ENCODE results near the gene AUP1.

Gene AUP1

DNA sequence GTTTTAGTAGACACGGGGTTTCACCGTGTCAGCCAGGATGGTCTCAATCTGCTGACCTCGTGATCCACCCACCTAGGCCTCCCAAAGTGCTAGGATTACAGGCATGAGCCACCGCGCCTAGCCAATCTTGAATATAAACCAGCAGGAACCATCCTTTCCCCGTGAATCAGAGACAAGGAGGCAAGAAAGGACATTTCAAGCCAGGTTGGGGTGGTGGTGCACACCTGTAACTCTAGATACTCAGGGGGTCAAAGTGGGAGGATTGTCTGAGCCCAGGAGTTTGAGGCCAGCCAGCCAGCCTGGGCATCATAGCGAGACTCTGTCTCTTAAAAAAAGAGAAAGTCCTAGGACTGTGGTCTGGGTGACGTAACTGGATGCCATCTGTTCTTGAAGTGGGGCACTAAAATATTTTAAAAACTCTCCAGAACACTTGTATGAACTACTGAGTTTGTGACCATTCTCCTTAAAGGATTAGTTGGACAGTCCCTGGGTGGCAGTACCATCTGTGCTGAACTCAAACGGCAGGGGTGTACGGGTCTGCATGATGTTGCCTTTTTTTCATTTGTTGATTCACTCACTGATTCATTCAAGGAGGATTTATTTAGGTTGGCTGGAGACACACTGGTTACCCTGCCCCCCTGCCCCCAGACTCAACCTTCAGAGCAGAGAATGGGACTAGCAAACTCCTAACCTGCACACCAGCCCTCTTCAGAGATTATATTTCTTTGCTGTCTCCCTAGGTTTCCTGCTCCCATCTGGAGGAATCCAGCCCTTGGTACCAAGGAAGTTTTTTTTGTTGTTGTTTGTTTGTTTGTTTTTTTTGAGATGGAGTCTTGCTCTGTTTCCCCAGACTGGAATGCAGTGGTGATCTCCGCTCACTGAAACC, 18.2 kb downstream of the AUP1 start:
- no peak for DNase-seq

DNA sequence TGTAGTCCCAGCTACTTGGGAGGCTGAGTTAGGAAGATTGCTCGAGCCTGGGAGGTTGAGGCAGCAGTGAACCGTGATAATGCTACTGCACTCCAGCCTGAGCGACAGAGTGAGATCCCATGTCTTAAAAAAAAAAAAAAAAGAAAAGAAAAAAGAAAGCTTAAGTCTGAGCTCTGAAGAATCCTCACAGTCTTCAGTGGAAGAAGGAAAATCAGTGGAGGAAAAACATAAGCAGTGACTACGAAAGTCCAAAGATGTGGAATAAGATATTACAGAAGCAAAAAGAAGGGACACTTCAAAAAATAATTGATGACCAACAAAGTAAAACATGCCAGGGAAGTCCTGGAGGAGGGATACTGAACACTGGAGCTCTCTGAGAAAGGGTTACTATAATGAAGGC, 19.2 kb downstream of the AUP1 start:
- no peak for DNase-seq

DNA sequence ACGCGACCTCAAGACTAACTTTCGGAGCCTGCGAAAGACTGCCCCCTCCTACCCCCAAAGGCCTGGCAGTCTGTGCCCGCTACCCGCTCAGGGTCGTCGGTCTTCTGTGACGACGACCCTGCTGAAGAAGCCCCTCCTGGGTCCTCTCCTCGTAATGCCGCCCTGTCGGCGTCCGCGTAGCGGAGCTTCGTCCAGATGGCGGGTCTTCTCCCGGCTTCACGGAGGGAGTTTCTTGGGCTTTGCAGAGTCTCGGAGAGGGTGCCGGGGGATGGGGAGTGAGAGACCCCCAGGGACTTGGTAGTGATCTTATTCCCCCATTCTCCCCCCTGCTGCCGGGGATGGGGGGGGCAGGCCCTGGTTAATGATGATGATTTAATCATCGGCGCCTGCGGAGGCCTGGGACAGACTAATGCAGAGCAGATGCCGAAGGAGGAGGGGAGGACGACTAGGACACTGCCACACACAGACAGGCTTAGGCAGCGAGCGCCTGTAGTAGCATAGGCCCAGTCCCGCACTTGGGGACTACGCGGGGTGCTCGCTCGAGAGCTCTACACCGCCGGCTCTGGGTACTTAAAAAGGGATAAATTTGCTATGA, 21.5 kb downstream of the AUP1 start:
- no peak for DNase-seq

DNA sequence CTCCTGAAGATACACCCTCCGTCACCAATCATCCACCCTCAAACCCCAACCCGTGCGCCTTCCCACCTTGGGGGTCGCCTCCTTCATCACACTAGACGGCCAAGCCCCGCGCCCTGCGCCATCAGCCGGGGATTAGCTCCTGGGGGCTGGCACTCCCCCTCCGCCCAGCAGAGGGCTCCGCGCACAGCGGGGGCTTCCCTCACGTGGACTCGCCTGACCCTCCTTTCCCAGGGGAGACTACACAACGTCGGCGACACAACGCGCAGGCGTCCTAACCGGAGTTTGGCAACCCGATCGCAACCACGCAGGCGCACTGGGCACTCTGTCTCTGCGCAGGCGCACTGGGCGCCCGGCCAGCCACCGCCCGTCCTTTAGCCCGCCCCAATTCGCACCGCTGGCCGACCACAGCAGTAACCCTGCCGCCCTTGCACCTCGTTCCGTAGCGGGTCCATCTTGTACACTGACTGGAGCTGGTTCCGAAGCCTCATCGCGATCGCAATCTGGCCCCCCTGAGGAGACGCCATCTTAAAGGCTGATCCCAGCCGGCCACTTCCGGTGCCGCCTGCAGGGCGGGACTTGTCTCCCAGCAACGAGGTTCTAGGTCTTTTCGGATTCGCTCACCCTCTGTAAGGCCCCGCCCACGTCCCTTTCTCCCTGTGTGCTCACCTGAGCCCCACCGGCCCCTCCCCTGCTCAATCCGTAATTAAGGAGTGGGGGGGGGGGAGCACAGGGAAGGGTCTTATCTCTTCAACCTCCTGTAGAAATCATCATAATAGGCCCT, 22.2 kb downstream of the AUP1 start, which contains the start of gene PCGF1:
PCGF1 (minus strand) TSS at position 551 of the 781 bp plus-strand sequence; CDS start at position 524, 27 bp downstream.
- DNase-seq = peak; percentile 90 to 91

DNA sequence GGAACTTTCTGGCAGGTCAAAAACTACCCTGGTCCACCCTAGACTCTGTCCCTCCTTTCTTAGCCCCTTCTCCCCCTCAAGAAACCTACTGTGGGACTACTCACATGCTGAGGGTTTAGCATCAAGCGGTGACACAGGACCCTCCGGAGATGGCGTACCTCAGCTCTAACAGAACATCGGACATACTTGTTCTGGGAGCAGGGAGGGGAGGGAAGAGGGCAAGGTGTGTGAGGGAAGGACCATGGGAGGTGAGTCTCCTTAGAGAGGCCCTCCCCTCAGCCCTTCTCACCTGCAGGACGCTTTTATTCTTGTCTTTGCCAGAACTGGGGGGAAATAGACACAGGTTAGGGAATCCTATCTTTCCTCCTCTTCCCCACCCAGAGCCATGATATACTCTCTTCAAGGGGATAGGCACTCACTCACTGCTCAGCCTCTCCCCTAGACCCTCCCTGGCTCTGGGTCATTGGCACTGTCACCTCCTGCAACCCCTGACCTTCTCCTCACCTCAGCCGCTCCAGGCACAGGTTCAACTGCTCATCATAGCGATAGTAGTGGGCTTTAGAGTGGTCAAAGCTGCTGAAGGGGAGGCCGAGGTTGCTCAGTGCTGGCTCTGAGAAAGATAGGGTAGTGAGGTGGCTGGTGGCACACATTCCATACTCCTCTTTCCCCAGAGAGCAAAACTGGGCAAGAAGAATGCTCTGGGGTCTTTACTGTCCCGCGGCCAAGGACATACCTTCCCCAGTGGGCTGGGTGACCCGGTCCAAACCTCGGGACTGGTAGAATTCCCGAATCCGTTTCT, 23.9 kb downstream of the AUP1 start:
- no peak for DNase-seq

DNA sequence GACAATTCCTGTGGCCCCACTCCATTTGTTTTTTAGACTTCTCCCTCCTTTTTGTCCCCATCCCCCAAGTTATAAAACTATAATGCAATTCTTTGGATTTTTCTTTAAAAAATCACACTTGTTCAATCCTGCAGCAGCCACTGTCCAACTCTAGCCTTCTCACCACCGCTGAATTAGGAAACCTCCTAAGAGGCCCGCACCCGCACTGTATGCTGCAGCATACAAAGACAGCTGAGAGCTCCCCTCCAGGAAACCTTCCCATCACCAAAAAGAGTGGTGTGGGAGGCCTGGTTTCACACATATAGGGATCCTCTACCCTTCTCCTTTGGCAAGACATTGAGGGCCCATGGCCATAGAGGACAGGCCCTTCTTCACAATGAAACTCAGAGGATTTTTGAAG, 24.9 kb downstream of the AUP1 start:
- DNase-seq = no peak

DNA sequence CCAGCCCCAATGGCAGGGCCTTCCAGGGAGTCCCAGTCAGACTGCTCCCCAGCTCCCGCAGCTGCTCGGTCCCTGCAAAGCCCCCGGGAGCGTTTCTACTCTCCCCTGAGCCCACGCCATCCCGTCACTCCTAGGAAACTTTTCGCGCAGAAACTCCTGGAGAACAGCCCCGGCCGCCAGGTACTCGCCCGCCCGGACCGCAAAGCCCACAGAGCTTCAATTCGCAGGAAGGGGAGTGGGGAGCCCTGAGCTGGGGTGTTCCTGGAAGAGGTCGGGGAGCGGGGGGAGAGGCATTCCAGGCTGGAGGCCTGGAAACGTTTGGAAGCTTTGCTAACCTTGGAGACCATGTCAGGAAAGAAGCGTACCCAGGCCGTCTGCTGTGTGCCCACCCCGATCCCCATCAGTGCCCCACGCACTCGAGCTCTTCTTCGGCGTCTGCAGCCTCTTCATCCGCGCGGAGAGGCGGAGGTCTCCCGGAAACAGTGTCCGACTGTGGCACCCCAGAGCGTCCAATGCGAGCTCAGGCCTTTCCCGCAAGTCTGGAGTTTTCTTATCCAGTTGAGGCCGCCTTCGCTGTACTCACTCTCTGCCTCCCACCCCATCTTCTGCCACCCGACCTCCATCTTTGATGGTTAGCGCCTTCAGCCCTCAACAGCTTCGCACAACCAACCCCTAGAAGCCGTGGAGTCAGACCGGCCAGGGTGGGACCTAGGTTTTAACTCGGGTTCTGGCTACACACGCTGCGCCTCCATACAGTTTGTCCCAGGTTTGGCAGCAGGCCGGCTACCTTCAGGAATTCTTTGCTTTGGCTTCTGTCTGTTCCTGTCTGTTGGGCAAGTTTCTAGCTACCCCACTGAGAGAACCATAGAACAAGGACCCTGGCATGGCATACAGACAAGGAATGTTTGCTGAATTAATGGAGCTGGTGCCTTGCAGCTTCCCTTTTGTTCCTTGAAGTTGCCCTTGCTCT, 25.7 kb downstream of the AUP1 start:
- DNase-seq = no peak

DNA sequence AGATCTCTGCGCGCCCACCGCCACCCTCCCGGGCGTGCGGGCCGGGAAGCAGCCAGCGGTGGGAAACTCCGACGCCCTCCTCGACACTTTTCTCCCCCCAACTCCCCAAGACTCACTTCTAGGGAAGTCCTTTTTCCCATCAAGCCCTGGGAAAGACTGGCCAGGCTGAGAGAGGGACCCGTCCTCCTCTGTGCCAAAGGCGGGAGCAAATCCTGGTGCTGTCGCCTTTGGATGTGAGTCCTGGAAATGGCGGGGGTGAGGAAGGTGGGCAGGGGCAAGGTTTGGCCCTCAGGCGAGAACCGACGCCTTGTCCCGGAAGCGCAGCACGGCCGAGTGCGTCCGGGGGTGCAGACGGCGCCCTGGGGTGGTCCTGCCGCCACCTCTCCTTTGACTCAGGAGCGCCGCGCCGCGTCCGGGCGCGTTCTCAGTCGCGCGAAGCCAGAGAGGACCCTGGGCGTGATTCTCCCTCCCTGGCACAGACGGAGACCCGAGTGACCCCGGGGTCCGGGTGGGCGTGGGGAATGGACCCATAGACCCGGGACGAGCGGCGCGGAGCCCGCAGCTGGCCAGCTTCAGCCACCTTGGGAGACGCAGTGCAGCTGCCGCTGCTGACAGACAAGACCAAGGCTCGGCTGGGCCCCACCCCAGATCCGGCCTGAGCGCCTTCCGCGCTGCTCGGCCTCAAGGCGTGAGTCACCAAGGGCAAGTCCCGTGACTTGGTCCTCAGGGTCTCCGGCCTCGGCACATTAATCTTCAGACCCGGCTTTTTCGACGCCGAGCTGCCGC, 26.6 kb downstream of the AUP1 start:
- DNase-seq = peak in 1 of 2 experiments; percentile 17

DNA sequence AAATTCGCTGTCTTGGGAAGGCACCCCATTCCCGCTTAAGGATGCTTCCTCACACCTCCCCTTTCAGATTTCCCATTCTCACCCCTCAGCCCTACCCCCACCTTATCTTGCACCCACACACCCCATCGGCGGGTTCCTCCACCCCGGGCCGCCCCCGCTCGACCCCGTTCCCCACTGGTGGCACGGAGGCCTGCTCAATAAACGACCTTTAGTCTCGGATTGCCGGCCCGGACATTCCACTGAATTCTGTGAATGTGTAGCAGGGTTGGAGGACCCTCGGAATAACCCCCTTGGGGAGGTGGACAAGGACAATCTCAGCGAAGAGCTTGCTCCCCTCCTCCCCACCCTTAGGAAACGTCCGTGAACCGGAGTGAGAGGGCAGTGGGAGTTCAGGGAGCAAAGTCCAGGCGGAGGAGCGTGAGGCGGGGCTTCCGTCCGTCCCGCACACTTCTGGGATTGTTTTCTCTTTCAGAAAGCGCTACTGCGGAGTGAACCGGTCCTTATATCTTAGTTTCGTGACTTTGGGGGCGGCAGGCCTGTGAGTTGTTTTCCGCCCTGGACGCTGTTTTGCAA, 27.3 kb downstream of the AUP1 start:
- DNase-seq = no peak

DNA sequence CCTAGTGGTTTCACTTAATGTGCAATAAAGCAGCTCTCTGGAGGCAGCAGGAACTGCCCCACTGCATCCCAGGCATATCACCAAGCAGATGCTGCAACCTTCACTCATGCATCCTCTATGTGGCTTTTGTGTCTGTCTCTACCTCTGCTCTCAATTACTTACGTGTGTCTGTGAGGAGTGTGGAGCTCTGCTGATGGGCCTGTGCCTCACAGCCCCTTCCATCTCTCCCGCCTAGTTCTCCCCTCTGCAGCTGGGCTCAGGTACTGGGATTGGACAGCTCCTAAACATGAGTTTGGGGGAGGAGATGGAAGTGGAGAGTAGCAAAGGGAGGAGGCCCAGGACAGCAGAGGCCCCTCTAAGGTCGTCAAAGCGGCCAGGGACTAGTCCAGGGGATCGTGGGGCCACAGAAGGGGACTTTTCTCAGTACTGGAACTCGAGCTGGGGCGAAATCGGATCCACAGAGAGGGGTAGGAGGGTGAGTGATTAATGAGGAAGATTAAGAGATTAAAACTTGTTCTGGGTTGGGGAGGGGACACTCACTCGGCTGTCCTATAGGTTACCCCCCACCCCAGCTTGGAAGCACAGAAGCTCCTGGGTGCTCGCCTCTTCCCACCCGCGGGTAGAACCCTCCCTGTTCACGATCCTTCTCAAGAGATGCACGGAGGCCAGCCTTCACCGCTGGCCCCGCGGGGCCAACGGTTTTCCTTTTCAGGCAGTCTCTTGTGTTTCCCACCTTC, 28.0 kb downstream of the AUP1 start:
- DNase-seq = no peak

DNA sequence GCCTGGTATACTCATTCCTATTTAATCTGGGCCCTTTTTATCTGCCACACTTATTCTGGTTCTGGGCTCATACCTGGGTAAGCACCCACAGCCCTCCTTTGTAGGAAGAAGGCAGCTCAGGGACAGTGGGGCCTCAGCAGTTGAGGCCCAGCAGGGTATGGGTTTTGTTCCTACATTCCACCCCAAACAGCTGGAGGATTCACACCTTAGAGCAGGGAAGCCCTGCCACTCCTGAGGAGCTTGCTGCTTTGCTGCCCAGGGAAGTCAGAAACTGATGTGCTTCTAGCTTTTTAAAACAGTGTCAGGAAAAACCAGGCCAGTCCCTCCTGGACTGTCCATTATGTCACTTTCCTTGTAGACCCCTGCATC, 28.9 kb downstream of the AUP1 start:
- no peak for DNase-seq

DNA sequence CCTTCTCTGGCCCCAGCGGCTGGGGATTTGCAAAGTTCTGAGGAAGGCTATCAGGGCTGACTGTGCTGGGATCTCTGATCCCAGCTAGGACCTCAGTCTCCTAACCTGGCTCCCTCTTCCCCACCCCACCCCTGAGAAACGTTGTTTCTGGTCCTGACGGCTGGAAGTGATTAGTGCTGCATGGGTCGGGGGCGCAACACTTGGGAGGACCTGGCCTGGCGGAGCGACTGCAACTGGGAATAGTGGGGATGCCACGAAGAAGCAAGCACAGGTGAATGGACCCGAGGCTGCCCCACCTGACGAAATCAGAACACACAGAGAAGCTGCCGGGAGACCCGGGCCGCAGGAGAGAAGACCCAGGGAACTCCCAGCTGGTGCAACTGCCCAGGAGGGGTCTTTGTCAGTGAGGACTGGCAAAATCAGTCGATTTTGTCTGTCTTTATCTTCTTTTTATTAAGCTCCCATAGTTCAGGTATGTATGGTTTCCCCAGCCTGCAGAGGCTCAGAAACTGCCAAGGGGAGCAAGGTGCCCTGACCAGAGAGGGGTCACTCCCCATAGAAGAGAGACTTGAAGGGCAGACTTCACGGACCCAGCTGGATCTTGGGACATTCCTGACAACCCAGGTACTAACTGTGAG, 29.4 kb downstream of the AUP1 start:
- DNase-seq = no peak

DNA sequence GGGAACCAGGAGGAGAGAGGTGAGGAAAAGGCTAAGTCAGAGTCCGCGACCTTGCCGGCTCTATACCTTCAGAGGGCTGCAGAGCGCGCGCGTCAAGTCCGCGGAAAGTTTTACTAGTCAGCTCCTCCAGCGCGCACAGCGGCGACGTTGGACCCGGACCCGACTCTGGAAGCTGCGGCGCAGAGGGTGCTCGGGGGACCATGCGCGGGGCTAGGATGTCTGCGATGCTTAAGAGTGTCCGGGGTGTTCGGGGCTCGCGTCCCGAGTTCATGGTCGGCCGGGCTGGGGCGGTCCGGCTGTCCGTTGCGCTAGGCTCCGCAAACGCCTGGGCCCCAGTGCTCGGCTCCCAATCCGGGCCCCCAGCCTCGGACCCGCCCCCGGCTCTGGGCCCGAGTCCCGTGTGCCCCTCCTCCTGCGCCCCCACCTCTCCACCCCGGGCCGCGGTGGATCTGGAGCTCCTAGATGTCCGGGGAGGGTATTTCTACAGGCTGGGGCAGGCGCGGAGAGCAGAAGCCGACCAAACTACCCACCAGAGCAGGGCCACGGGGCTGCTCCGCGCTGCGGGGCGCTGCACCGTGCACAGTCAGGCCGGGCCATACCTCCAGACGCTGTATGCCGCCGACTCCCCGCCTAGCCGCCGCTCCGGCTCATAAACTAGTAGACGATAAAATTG, 30.1 kb downstream of the AUP1 start, which contains the start of gene LBX2:
LBX2 (minus strand) TSS at position 337 of the 673 bp plus-strand sequence; CDS start at position 271, 66 bp downstream.
- DNase-seq = no peak

DNA sequence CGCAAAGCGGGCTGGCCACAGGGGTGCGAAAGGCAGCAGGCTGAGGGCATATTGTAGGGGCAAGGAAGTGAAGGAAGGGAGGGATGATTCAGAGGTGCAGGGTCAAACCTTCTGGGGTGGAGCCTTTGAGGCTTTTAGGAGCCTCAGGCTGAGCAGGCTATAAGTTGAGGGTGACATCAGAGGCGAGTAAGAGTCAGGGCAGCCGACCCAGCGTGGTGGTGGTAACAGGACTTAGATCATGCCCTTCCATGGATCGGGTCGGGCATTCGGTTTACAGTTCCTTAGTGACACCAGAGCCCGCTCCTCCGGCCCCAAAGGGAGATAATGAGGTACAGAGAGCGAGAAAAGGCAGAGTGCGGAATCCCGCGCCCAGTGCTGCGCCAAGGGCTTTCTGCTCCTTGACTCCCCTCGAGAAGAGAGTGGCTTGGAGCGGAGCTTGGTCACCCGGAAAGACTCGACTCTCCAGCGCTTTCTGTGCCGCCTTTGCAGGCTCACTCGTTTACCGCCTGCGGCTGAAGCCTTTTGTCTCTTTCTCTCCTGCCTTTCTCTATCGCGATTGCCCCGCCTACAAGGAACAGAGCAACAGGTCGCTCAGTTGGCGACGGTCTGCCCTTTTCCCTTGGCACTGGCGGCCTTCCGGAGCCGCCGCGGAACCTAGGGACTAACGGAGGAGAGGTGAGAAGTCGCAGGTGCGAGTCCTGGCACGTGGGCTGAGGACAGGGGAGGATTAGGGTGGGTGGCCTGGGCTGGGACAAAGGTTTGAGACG, 30.8 kb downstream of the AUP1 start:
- DNase-seq = no peak

DNA sequence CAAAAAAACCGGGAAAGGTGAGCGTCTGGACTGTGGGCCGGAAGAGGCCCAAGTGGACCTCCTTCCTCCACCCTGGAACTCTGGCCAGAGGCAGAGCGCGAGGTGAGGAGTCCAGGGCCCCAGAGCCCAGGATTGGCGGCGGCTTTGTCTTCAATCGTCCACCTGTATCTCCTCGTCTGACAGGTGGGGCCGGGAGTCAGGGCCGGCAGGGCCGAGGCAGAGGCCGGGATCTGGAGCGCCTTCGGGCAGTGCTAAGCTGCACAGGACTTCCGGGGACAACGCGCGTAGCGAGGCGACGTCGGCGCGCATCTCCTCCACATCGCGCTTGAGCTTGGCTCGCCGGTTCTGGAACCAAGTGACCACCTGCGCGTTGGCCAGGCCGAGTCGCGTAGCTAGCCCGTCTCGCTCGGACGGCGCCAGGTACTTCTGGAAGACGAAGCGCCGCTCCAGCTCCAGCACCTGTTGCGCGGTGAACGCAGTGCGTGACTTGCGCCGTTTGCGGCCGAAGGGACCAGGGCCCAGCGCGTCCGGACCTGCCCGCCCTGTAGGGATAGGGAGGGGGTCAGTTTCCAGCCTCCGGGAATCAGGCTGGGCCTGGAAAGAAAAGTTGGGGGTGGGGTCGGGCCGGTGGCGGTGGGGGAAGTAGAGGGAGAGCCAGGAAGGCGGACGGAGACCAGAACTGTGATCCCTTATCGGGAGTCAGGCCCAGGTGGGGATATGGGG, 31.6 kb downstream of the AUP1 start:
- no peak for DNase-seq

DNA sequence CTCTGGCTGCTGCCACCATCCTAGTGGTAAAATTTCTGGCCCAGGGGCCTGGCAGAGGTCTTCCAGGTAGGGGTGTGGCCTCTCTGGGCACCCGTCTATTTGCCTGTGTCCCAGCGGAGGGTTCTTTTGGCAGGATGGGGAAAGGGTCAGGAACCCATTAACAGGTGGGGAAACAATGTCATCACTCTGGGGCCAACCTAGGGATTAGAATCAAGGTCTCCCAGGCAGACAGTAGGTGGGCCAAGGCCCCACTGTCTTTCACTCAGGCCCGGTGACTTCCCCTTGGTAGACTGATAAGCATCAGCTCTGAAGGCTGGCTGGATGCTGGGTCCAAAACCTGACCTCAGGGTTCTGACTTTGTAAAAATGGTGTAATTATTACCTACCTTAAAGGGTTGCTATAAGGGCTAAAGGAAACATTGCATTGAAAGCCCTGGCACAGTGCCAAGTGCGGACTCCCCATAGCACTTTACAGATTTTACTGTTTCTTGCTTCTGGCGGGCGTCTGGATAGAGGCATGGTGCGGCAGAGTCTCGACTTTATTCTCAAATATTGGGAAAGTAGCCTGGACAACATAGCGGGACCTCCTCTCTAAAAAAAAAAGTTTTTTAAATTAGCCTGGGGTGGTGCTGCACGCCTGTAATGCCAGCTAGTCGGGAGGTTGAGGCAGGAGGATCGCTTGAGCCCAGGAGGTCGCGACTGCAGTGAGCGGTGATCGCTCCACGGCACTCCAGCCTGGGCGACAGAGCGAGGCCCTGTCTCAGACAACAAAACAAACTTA, 32.3 kb downstream of the AUP1 start:
- no peak for DNase-seq
